ENCODE data around the gene HS6ST3.

HS6ST3 gene

DNA sequence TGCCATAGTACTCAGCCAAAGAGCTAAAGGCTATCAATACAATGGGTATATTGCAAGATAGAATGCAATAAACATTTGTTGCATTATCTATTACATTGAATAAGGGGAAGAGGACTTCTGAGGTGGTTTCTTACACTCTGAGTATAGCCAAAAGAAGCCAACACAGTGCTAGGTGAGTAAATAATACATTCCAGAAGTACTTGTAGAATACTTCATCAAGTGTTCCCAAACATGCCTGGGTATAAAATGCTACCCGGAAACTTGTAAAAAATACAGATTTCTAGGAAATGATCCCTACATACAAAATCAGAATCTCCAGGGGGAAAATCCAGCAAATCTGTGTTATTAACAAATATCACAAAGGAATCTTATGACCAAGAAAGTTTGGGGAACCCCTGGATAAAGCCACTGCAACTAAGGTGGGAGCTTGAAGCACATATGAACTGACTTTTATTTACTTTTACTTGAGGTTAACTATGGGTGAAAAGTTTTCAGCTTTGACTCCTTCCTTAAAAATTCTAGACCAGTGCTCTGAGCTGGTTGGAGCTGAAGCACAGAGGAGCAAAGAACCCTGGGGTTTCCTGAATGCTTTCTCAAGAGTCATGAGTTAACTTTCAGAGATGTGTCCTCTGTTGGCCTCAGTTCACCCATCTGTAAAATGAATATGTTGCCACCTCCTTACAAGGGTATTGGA, 768.4 kb downstream of the HS6ST3 start:
- no peak for DNase-seq

GRCh38 chr13:96860882-96861281, 771.0 kb downstream of the HS6ST3 start:
- no peak for DNase-seq

DNA sequence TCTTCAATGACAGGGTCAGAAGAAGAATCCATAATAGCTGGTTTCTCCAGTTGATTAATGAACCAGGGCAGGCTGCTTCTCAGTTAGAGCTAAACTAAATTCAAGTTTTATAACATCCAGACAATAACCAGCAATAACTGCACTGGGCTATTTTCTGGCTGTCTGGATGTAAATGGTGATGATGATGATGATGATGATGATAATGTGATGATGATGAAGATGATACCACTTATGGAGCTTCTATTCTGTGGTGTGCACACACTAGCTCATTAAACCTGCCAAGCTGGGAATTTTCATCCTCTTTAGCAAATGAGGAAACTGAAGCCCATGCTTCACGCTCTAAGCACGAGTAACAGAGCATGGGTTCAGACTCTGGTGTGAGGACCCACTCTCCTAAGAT, 772.2 kb downstream of the HS6ST3 start:
- DNase-seq = no peak

DNA sequence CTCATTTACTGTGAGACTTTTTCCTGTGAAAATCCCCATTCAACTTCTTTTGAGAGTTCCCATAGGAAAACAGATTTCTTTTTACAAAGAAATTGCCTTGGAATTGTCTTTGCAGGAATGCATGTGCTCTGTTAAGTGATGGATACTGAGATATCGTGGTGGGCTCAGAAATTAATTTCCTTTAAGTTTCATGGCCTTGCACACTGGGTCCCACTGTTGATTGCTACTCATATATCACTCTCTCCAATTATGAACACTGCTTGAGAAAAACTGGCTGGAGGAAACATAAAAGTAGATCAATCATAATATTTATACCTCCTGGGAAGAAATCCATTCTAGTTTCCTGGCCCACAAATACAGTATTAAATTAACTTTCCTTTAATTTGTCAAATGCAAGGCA, 773.1 kb downstream of the HS6ST3 start:
- no peak for DNase-seq

GRCh38 chr13:96871469-96871868, 781.6 kb downstream of the HS6ST3 start:
- DNase-seq = no peak

DNA sequence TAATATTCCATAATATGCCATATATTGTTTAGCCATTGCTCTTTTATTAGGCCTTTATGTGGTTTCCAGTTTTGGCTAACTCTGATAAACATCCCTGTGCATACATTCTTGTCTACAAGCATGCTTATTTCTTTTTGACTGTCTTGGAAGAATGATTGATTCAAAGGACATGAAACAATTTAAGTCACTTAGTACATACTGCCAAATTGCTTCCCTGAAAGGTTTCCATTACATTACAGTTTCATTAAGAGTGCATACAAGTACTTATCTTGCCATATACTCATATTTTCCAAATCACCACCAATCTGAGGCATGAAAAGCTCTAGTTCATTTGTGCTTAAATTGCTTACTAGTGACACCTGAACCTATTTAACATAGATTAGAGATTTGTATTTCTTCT, 790.5 kb downstream of the HS6ST3 start:
- DNase-seq = no peak

Measured in T-helper 9 cell (primary cell).